EL (cell line): Measurements from ENCODE around the gene ERFL.

Source experiments
- DNase-seq: peaks from one replicate; pipeline ENCODE4 v3.0.0-alpha.2; 2016

The ERFL gene

DNA sequence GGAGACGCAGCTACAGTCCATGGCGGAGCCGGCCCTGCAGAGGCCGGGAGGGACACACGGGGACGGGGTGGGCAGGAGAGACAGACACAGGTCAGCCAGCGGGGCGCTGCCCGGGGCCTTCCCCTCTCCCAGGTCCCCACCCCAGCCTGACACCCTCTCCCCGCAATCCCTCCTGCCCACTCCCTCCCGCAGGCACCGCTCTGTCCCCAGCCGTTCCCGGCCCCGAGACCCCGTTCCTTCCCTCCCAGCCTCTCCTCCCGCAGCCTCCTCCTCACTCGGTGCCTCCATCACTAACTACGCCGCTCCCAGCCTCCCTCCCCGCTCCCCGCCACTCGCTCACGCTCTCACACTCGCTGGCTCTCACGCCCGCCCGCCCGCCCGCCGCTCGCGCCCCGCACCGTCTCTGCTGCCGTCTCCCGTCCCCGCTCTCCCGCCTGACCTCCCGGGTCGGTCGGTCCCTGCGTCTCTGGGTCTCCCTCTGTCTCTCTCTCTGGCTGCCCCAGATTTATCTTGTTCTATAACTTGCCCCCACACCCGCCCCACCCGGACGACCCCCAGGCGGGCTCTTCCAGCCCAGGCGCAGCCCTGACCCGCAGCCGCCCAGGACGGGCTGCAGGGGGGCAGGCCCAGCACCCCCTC lies 15.2 kb downstream of the ERFL start:
- DNase-seq, result no peak

DNA sequence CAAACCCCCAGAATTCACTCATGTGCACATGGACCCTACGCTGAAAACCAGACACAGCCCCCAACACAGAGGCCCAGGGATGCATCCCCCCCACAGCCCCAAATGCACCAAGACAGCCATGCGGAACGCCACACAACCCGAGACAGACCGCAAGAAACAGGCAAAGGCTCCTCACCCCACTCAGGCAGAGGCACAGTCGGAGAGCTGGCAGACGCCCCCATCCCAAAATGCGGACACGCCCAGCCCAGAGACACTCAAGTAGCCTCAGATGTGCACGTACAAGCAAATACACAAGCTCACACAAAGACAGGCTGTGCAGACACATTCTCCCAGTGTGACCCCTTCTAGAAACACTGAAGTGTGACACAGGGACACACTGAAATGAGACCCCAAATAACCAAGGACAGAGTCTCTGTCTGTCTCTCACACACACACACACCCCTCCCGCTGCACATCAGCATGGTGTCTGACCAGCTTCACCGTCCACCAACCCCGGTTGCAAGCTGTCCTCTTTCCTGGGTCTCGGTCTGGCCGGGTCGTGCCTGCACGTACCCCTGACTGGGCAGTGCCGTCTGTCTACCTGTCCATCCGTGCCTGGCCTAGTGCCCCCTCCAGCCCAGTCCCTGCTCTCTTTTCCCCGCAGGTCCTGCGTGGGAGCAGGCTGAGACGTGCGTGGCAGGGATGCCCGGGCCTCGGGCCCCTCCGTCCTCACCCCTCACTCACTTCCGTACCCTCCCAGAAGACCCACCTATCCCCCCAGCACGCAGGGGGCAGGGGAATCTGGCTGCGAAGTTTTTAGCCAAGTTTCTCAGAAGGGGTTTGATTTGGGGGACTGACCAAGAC lies 16.1 kb downstream of the ERFL start:
- DNase-seq, result no peak

DNA sequence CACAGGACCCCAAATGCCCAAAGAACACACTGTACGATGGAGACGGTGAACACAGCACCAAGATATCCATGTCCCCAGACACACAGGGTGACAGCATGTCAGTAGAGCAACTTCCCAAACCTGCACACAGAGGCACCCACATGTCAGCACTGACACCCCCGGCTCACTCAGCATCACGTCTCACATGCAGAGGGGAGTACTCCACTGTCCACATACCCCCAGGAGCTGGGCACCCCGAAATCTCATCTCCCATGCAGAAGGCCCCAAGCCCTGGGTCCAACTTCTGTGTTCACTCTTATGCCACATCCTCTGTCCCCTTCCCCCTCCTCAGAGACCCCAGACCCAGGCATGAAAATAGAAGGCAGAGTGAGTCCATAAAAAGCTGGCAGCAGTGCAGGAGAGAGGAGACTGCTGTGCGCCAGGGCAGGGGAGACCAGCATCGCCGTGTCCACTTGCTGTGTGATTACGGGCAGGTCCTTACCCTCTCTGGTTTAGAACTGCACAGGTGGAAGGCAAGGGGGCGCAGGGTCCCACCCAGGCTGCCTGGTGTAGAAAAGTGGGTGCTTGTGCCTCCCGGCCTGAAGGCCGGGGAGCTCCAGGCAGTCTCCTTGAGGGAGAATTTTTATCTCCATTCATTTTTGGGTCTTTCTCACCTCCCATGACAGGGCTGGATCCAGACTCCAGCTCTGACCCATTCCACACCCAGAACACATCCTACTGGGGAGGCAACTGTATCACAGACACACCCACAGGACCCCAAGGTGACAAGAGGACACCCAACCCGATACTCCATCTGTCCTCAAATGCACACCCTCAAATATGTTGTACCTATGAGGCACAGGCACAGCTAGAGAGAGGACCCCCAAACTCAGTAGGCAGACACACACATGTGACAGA lies 17.0 kb downstream of the ERFL start:
- DNase-seq, result no peak

DNA sequence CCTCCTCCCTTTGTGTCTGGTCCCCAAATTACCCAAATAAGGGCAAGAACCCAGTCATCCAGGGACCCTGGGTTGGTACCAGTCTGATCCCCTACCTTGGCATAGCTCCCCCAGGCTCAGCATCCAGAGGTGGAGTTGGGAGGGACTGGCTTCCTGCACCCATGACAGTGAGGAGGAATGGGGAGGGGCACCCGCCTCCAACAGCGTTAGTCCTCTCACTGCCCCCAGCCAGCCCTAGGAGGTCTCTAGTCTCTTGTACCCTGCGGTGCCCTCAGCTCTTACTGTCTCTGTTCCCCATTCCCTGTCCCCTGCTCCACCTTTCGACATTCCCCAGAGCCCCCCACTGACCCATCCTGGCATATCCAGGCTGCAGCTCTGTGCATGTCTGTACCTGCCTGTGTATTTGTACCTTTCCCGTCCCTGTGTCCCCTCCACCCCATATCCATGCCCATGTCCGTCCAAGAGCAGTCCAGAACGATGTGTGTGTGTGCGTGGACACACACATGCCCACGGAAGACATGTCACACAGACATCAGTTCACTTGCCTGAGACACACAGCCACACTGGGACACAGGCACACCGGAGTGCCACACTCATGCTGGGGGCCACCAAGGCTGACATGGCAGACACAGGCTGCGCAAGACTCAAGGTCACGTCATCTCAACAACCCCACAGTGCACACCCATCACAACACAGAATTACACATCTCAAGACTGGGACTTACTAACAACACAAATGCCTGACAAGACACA lies 17.8 kb downstream of the ERFL start:
- no peak for DNase-seq

DNA sequence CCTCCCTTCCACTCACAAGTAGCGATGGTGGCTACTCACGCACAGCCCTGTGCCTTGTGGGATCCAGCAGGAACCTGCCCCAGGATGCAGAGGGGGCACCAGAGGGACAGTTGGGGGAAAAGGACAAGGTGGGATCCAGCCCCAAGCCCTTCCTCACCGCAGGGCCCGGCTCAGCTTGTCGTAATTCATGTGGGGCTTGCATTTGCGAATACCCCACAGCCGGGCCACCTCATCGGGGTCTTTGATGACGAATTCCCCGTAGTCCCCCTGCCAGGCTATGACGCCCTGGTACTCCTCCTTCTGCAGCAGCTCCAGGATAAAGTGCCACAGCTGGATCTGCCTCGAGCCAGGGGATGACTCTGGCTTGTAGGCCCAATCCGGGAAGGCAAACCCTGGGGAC lies 18.5 kb downstream of the ERFL start:
- DNase-seq, result no peak

DNA sequence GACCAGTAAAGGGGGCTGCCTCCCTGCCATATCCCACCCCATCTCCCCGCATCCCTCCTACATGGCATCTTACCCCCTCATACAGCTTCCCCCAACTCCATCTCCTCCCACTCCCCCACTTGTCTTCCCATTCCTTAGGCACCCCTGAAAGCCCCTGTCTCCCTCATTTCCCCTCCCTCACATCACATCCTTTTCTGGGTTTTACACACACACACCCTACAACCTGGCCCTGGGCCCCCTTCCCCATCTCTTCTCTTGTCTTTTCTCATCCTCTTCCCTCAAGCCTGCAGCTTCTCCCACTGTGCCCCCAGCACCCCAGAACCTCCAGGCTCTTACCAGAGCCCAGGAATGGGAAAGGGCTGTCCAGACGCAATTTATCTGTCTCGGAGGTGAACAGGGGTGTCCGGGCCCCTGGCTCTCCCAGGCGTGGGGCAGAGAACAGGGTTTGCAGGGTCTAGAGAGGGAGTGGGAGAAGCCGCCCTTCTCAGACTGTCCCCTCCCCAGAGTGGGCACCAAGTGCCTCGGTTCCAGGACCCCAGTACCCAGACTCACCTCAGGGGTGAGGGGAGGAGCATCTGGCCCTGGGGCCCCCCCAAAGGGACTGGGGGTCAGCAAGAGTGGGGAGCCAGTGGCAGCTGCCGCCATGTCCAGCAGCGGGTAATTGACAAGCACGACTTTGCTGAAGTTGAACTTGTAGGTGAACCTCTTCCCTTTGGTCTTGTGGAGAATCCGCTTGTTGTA lies 19.4 kb downstream of the ERFL start:
- DNase-seq, result no peak

DNA sequence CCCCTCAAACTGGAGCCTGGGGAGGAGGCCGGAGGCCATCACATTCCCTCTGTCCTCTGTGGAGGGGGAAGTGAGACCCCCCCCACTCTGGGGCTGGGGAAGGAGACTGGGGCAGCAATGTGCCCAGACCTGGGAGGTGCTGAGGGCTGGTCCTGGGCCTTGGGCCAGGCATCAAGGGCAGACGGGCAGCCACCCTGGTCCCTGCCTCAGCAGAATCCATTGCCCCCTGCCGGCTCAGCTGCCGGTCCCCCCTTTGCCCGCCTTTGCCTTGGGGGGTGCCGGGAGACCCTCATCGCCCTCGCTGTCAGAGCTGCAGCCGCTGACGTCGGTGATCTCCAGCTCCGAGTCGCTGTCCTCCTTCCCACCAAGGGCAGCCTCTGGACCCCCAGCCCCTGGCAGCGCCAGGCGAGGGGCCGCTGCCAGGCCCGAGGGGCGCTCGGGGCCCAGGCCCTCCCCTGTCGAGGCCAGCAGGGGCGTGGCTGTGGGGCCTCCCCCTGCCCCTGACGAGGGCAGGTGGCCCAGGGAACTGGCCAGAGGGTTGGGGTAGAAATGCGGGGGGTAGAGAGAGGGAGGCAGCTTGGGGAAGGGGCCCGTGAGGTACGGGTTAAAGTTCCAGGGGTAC lies 20.1 kb downstream of the ERFL start:
- DNase-seq, result no peak

DNA sequence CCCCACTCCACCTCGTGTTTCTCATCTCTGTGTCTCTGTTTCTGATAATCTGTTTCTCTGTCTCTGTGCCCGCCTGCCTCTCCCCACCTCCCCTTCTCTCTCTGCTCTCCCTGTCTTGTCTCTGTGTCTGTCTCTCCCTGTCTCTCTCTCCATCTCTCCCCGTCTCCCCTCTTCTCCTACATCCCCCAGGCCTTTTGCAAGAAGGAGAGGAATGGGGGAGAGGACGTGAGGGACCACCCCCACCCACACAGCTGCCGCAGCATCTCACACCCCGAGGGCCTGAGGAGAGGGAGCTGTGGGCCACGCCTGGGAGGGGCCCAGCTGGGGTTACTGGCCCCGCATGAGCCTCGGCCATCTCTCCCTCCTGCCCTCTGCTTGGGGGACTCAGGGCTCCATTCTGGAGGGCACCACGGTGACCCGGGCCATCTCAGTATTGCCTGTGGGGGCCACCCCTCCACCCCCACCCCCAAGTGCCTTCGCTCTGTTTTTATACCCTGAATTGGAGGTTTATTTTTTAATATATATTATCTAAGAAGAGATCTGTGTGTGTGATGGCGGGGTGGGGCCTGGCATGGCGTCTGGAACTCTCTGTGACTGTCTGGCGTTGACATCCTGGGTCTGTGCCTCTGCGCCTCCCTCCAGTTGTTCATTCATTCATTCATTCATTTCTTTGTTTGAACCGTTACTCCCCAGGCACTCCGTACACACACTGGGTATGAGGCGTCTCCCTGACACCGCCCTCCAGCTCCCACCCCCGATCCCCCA lies 21.2 kb downstream of the ERFL start:
- no peak for DNase-seq

DNA sequence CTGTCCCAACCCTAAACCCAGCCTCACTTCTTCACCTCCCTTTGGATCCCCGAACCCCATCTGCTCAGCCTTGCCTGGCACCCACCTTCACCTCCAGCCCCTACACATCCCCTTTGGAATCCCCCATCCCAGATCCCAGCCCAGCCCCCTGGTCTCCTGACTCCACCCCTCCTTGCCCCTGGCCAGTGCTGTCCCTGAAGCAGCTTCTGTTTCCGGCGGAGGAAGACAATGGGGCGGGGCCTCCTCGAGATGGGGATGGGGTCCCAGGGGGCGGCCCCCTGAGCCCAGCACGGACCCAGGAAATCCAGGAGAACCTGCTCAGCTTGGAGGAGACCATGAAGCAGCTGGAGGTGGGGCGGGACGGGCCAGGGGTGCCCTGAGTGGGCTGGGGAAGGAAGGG lies 22.0 kb downstream of the ERFL start:
- no peak for DNase-seq

DNA sequence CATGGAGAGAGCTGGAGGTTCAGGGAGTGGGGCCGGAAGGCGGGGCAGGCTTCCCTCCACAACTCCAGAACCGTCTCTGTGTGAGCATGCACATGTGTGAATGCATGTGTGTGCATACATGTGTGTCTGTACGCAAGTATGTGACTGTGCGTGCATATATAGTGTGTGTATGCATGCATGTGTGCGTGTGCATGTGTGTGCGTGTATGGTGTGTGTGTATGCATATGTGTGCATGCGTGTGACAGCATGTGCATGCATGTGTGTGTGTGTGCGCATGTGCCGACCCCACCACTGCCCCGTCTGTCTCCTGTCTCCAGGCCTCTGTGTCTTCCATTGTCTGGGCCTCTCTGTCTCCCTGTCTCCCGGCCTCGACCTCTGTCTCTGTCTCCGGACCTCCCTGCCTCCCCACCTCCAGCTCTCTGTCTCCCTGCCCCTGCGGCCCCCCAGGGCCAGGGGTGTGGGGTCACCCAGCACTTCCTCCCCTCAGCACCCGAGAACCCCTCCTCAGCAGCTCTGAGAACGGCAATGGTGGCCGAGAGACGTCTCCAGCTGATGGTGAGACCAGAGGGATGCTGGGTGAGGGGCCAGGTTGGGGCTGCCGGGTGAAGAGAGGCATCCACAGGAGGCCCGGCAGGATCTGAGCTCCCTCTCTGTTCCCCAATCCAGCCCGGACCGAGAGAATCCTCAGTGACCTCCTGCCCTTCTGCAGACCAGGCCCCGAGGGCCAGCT lies 22.8 kb downstream of the ERFL start:
- DNase-seq, result no peak

DNA sequence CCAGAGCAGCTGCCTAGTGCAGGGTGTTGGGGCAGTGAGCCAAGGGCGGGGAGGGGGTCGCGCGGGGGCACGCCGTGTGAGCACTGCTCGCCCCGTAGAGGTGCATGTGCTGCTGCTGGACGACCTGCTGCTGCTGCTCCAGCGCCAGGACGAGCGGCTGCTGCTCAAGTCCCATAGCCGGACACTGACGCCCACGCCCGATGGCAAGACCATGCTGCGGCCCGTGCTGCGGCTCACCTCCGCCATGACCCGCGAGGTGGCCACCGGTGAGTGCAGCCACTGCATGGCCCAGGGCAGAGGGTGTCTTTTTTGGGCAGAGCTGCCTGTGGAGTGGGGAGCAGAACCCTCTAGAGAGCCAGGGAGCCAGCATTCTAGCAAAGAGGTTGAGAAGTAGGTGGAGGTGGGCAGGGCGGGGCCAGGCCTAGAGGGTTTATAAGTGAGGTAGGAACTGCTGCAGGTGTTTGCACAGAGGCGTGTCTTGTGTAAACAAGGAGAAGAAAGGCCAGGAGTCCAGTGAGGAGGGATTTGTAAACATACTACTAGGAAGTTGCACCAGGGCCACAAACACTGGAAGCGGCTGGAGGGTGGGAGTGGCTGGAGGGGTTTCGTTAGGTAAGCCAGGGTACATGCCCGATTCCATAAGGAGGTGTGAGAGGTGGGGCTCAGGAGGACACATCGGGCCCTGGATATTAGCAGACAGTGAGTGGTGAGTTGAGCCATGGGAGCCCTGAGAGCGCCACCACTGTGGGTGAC lies 24.0 kb downstream of the ERFL start:
- no peak for DNase-seq

DNA sequence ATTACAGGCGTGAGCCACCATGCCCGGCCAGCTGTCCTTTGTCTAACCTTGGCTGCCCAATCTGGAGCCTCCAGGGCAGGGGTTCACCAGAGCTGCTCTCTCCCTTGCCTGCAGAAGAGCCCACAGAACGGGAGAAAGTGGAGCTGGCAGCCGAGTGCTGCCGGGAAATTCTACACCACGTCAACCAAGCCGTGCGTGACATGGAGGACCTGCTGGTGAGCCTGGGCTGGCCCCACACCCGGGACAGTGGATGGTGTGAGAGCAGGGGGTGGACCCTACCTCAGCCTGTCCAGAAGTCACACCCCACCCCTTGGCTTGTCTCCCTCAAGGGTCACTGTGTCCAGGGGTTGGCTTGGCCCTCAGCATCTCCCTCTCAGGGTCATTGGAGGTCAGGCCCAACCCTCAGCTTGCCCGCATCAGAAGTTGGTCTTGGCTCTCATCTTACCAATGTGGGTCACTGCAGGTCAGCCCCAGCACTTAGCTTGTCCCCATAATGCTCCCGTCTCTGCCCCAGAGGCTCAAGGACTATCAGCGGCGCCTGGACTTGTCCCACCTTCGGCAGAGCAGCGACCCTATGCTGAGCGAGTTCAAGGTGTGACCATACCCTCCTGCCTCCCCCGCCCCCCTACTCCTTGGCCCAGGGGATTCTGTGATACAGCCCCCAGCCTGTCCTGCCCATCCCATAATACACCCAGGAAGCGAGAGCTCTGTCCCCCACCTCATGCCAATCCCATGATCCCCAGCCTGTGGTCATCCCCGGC lies 24.9 kb downstream of the ERFL start:
- DNase-seq, result no peak

DNA sequence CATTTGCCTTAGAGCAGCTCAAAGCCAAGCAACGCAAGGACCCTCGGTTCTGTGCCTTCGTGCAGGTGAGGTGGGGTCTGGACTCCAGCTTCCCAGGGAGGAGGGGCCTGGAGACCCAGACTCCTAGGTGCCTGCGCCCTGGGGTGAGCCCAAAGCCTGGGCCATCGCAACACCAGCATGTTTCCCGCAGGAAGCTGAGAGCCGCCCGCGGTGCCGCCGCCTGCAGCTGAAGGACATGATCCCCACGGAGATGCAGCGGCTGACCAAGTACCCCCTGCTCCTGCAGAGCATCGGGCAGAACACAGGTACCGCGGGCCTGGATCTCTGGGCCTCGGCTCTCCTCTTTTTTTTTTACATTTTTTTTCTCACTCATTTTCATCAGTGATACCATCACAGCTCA lies 25.7 kb downstream of the ERFL start:
- DNase-seq, result no peak

DNA sequence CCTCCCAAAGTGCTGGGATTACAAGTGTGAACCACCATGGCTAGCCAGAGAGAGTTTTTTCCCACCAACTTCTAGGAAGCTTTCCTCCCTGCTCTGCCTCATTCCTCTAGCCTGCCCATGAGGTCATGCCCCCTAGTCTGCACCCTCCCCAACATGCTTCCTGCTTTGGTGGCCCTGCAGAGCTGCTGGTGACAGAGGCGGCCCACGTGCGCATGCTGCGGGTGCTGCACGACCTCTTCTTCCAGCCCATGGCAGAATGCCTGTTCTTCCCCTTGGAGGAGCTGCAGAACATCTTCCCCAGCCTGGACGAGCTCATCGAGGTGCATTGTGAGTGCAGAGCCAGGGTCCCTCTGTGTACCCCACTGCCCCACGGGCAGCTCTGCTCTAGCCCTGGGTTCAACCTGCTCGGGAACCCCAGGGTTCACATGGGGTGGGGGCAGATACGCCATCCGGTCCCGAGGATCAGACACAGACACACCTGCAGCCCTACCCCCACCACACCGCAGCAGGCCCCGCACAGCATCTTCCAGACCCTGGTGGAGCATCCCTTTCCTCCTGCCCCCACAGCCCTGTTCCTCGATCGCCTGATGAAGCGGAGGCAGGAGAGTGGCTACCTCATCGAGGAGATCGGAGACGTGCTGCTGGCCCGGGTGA lies 26.4 kb downstream of the ERFL start:
- no peak for DNase-seq

DNA sequence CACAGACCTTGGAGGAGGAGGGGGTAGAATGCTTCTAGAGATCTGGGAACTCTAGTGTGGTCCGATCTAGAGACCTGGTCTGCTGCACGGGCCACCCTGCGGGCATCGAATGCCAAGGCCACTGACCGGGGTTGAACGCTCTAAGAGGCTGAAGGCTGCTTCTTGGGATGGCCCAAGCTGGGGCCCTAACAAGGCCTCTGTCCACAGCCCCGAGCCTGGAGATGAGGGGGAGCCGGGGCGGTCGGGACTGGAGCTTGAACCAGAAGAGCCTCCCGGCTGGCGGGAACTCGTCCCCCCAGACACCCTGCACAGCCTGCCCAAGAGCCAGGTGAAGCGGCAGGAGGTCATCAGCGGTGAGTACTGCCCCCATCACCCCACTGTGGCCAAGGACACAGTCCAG lies 30.0 kb downstream of the ERFL start:
- DNase-seq, result no peak

DNA sequence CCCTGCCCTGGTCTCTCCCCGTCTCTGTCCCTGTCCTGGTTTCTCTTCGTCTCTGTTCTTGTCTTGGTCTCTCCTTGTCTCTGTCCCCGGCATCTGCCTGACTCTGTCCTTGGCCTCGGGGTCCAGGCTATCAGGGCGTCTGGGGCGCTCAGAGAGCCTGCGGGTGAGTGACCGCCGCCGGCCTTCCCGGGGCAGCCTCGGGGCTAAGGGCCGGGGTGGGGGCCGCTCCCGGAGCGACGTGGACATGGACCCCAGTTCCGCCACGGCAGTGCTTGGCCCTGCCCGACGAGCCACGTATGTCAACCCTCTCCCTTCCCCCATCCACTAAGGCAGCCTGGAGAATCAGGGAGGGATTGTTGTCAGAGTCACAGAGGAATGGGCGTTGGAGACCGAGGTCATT lies 30.4 kb downstream of the ERFL start:
- DNase-seq, result no peak

DNA sequence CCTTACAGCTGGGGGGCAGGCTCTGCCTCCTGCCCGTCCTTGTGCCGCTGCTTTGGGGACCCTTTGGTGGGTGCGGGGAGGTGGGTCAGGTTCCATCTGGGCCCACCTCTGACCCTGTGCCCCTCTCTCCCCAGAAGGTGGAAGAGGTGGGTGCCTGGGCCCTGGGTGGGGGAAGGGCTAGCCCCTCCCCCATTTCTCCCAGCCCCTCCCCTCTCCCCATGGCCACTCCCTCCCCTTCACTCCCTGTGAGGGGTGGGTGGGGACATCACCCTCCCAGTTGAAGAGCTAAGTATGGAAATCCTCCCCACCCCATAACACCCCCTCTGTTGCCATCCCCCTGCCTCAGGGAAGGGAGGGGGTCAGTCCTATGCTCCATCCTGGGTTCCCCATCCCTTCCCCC lies 31.1 kb downstream of the ERFL start:
- DNase-seq, result no peak

DNA sequence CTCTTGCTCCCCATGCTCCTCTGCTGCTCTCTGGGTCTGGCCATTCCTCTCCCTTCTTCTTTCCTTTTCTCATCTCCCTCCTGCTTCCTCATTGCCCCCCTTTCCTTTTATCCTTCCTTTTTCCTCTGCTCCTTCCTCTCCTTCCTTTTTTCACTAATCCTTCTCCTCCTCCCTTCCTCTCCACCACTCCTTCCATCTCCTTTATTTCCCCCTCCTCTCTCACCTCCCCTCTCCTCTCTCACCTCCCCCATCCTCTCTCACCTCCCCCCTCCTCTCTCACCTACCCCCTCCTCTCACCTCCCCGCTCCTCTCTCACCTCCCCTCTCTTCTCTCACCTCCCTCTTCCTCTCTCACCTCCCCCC lies 31.7 kb downstream of the ERFL start:
- DNase-seq, result no peak
